ENCODE data around the gene XYLB.

GRCh38 chr3:38312356-38312755 lies 34.2 kb upstream of the XYLB start:
- TF ChIP-seq YY1 (IDR thresholded peaks at IDR 0.05; ENCODE audit: low read depth) (no peak), CTCF (IDR thresholded peaks at IDR 0.05) (no peak), POLR2AphosphoS5 (IDR thresholded peaks at IDR 0.05; ENCODE audit: low read depth, low read length) (no peak), ELF1 (IDR thresholded peaks at IDR 0.05) (no peak), ZBTB33 (IDR thresholded peaks at IDR 0.05; ENCODE audit: borderline replicate concordance, low read depth) (no peak), TEAD4 (IDR thresholded peaks at IDR 0.05; ENCODE audit: borderline replicate concordance, insufficient read depth) (no peak), TAF1 (IDR thresholded peaks at IDR 0.05; ENCODE audit: borderline replicate concordance, low read depth, low read length) (no peak), EP300 (IDR thresholded peaks at IDR 0.05; ENCODE audit: borderline replicate concordance in 1 of 2, low read depth in 1 of 2, low read length in 1 of 2) (no peak), GABPA (IDR thresholded peaks at IDR 0.05; ENCODE audit: low read depth) (no peak), MAX (IDR thresholded peaks at IDR 0.05; ENCODE audit: low read depth) (no peak), NFIC (IDR thresholded peaks at IDR 0.05; ENCODE audit: borderline replicate concordance) (no peak)
